GM18519 (cell line): ENCODE measurements around the gene DYNC1H1.

Experiments used
- ATAC-seq: cut with Tn5 transposase; IDR thresholded peaks from one replicate; pipeline ENCODE4 v1.9.1; 2021; ENCODE audit warnings: mild to moderate bottlenecking, moderate library complexity; ENCODE audit not compliant: unreplicated experiment, low FRiP score

The DYNC1H1 gene

GRCh38 chr14:101939646-101940170 lies 24.7 kb upstream of the DYNC1H1 start:
- no peak for ATAC-seq

- ATAC-seq: no peak
These were observed 19.9 kb upstream of the DYNC1H1 start for GRCh38 chr14:101944451-101944850.

- no peak for ATAC-seq
These were observed 19.2 kb upstream of the DYNC1H1 start for GRCh38 chr14:101945171-101945570.

GRCh38 chr14:101947577-101947903 lies 16.8 kb upstream of the DYNC1H1 start:
- ATAC-seq: peak; percentile 5

GRCh38 chr14:101947904-101948665 lies 16.3 kb upstream of the DYNC1H1 start:
- ATAC-seq: peak; percentile 95

DNA sequence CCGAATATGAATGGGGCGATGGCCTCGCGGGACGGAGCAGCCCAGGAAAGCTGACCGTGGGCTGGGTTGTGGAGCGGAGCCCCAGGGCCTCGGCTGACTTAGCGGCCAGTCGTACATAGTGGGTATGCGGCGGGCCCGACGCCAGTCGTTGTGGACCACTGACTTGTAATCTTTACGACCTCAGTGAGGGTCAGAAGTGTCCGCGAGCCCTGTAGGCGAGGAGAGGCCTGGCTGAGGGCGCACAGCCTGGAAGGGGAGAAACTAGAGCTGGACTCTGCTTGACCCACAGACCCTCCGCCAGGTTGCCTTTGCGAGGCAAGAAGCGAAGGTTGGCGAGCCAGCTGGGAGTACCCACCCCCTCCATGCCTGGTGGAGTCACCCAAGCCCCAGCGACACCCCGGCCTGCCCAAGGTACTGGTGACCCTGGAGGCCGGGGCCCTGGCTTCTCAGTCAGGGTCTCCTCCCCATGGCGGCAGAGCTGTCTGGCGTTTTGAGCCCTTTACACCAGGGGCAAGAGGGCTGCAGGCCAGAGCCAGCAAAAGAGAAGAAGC lies 15.6 kb upstream of the DYNC1H1 start:
- ATAC-seq: no peak

- no peak for ATAC-seq
These were observed 14.3 kb upstream of the DYNC1H1 start for GRCh38 chr14:101950100-101950499.

DNA sequence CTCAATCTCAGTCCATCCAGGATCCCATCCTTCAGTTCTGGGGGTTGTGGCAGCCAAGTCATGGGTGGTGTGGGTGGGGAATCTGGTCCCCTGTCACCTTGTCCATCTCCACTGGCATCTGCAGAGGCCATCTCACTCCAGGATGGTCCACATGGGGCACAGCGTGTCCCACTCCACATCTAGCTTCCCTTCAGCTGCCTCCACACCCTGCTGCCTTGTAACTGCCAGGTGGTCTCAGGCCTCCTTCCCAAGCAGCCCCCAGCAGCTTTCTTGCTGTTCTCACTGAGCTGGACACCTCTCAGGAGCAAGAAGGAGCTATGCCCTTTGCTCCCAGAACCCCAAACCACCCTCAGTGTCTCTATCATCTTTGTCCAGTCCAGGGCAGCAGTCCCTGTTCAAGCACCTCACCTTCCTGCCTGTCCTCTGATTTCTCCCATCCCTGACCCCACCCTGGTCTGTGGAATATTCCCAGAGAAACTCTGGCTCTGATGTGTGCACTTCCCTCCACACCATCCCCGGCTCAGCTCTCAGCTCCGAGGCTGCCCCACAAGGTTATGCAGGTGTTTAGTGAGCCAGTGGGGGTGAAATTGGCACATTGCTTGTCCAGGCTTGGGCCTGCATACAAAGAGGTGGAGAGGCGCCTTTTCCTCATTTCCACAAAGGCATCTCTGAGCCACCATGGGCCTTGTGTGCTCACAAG lies 13.7 kb upstream of the DYNC1H1 start:
- ATAC-seq: no peak

DNA sequence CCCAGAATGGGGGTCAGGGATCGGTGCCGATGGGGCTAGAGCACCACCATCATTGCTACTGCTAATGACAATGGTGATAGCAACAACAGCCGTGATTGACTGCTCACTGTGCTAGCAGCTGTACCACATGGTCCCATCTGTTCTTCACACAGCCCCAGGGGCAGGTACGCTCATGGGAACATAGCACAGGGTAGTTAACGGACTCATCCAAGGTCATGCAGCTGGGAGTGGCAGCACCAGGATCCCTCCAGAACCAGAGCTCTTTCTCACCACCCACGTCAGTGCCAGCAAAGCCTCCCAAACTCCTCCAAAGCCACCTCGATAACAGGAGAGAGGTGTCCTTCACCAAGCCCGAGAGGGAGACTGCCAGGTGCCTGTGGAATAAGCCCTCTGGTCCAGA lies 11.2 kb upstream of the DYNC1H1 start:
- ATAC-seq: no peak

DNA sequence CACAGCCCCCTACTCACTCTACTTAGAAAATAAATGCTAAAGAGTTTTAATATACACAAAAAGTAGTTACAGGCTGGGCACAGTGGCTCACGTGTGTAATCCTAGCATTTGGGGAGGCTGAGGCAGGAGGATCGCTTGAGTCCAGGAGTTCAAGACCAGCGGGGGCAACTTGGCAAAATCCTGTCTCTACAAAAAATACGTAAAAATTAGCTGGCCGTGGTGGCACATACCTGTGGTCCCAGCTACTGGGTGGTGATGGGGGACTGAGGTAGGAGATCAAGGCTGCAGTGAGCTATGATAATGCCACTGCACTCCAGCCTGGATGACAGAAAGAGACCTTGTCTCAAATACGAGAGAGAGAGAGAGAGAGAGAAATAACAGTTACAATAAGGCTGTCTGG lies 9.9 kb upstream of the DYNC1H1 start:
- no peak for ATAC-seq

GRCh38 chr14:101955695-101956161 lies 8.6 kb upstream of the DYNC1H1 start:
- no peak for ATAC-seq

DNA sequence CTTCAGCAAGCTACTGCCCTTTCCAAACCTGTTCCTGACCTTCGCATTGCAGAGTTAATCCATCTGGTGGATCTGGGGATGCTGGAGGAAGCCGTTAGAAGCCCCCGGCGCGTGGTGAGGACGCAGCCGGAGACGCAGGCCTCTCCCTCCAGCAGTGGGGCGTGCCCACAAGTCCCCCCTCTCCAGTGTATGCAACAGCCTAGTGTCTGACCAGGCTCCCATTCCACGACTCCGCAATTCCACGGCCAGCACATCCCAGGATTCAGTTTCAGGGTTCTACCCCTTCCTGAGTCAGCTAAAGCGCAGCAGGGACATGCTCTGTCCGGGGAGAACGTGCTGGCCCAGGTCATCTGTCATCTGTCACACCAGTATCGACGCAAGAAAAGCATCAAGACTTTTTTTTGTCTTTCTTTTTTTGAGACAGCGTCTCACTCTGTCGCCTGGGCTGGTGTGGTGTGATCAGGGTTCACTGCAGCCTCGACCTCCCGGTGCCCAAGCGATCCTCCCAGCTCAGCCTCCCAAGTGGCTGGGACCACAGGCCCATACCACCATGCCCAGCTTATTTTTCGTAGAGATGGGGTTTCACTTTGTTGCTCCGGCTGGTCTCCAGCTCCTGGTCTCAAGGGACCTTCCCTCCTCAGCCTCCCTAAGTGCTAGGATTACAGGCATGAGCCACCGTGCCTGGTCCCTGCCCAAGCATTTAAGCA lies 8.0 kb upstream of the DYNC1H1 start:
- no peak for ATAC-seq

DNA sequence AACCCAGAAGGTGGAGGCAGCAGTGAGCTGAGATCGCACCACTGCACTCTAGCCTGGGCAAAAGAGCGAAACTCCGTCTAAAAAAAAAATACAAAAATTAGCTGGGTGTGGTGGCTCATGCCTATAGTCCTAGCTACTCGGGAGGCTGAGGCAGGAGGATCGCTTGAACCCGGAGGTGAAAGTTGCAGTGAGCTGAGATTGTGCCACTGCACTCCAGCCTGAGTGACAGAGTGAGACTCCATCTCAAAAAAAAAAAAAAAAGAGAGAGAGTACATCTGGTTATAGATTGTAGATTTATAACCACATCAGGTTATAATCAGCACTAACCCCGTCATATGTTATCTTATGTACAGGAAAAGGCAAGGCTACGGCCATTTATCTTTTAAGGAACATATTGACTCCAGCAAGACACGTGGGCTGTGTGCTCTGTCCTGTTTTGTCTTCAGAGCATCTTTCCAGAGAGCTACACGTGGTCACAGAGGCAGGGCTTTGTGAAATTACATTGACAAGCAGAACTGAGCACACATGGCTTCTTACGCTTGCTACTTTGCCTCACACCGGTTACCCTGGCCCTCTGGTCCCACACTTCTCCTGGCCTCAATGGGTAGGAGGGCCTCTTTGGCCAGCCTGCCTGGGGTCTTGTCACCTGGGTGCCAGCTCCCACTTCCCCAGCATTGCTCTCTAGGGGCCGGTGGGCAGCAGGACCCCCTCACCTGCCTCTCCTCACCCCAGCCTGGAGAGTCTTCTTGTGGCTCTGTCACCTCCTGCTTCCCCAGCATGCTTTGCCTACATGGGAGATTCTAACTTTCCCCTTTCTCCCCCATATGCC lies 6.8 kb upstream of the DYNC1H1 start:
- no peak for ATAC-seq

DNA sequence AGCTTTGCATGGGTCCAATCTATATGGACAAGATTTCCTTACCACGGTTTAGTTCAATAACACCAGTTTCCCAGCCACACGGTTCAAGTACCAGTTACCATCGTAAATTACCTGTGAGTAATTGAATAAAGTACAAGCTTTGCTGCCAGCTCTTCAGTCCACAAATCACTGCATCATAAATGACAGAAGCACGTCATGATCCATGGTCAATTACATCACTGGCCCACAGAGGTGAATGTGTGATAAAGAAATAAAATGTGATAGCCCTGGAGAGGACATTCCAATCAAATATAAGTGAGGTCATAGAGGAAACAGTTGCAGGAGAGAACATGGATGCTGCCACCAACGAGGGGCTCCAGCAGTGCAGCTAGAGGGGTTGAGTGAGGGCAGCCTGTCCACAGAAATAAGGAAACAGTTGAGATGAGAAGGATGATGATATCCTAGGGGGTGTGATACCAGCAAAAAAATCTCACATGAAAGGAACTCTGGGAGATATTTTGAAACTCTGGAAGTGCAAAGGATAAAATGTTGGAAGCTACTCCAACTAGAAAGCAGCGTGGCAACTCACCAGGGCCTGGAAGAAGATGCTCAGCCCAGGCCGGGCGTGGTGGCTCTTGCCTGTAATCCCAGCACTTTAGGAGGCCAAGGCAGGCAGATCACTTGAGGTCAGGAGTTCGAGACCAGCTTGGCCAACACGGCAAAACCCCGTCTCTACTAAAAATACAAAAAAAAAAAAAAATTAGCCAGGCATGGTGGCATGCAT lies 5.8 kb upstream of the DYNC1H1 start:
- ATAC-seq: no peak

DNA sequence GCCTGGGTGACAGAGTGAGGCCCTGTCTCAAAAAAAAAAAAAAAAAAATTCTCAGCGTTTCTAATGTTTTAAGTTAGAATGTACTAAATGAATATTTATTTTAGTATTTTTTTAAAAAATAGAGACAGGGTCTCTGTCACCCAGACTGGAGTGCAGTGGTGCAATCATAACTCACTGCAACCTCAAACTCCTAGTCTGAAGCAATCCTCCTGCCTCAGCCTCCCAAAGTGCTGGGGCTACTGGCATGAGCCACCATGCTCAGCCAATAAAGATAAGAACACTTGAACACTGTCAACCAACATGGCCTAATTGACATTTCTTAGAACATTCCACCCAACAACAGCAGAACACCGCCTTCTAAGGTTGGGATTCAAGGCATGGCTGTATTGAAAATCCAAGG lies 5.1 kb upstream of the DYNC1H1 start:
- ATAC-seq: no peak

DNA sequence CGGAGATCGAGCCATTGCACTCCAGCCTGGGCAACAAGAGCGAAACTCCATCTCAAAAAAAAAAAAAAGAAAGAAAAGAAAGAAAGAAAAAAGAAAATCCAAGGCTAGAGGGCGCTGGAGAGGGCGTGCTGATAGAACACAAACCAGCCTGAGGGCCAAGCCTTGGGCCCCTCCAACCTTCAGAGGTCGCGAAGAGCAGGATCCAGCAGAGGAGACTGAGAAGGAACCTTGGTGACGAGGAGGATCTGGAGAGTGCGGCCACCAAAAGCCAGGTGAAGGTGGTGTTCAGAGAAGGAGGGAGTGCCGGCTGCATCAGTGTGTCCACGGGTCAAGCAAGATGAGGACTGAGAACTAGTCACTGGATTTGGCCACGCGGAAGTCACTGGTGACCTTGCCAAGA lies 4.1 kb upstream of the DYNC1H1 start:
- ATAC-seq: no peak

DNA sequence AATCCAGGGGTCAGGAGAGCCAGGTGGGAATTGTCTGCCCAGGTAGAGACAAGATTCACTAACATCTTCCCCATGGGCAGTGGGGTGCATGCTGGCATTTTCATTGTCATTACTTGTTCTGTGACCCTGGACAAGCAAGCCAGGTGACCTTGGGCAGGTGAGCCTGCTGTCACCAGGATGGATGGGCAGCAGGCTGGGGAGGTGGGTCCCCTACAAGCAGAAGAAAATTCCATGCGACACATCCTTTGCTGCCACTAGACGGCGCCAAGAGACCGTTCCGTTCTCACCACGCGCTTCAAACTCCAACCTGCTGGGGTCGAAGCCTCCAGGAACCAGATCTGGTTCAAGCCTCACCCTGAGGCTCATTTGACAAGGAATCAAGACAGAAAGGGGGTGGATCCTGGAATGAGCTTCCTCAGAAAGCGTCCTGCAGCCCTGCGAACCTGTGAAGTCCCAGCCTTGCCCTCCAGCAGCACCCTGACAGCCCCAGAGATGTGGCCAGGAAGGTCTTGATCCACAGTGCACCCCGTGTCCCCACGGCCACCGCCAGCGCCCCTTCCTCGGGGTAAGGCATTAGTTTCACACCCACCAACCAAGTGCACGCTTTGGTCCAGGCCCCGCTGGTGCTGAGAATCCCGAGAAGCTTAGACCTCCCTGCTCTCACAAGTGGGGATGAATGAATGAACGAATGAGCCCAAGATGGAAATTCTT lies 3.2 kb upstream of the DYNC1H1 start:
- ATAC-seq: no peak

- no peak for ATAC-seq
These were observed 2.4 kb upstream of the DYNC1H1 start for GRCh38 chr14:101961746-101962502.
